Pancreas (tissue), 10 donors: ENCODE data around the gene PET100. TPM values are rescaled to one million over a fixed set of nuclear protein-coding genes. Genes with fewer than 3 reads are reported as not detected.
A peak's percentile ranks its signal among the peaks of the same experiment; 100 is the strongest.
"Not testable (repeated sequence)": the region's sequence is repeated elsewhere in the genome, so short reads cannot be mapped to it uniquely, and the experiment has no call there.

ENCODE experiments used
- ATAC-seq, 4 donors: fragments of 200-7000 bp; cut with Tn5 transposase; one replicate each; pipeline versions ENCODE4 v1.8.0 to v1.9.1; 2020; ENCODE audit warnings: mild to moderate bottlenecking in 4 of 4, moderate library complexity in 4 of 4
- DNase-seq, 6 donors: peaks; one replicate each; pipeline ENCODE4 v3.0.0-alpha.2; 2020
- FAIRE-seq: peaks from 2 replicates; lab custom pipeline; 2012; peaks lifted over from hg19 to GRCh38; lab: Jason Lieb, UNC
- H3K27ac ChIP-seq, 4 donors: fragments of 200-600 bp; sonication (generic); 1 replicate in 3 of 4; 2 replicates in 1 of 4; pipeline versions ENCODE4 v1.5.0 to v1.8.0; 2020
- H3K27me3 ChIP-seq, 4 donors: fragments of 200-600 bp; one replicate each; pipeline ENCODE4 v1.8.0; 2021
- H3K36me3 ChIP-seq, 3 donors: fragments of 200-600 bp; sonication (generic) in 1 of 3; one replicate each; pipeline versions ENCODE4 v1.5.0 to v1.8.0; 2020 to 2021
- H3K4me1 ChIP-seq, 3 donors: fragments of 200-600 bp; one replicate each; pipeline ENCODE4 v1.8.0; 2021
- H3K4me3 ChIP-seq, 4 donors: fragments of 200-600 bp; sonication (generic) in 2 of 4; one replicate each; pipeline versions ENCODE4 v1.5.0 to v1.8.0; 2020 to 2021
- H3K9me3 ChIP-seq, 4 donors: fragments of 200-600 bp; one replicate each; pipeline ENCODE4 v1.8.0; 2021
- WGBS, 2 donors: extraction: QIAGEN DNeasy Blood & Tissue Kit; methylation state at CpG; one replicate each; pipeline ENCODE4 v1.1.7; 2013; 5-methylcytosine and 5-hydroxymethylcytosine counted together
- intact Hi-C, 3 donors: fragments of 100-400 bp; cut with DNase I; formaldehyde crosslinking; loops; one replicate each; pipeline versions ENCODE4 v1.11.1 to v1.14.2; 2022
- polyA plus RNA-seq, 2 donors: library from polyadenylated mRNA; stranded (reverse); fragments of 200-250 nt; gene quantifications; one replicate each; pipeline ENCODE4 v1.2.3, GENCODE V29; 2013
- total RNA-seq, 6 donors: library from RNA; stranded (reverse); fragmentation: NEBNext Ultra II Directional in 4 of 6; extraction: Animal tissue kit (Norgen Biotek cat#: 25700) in 4 of 6; gene quantifications; one replicate each; pipeline versions ENCODE4 v1.2.1 to v1.2.4, GENCODE V29; 2021 to 2023
- TF ChIP-seq, protein P1 (sequence below), 4 donors: fragments of 200-600 bp; sonication (generic) in 3 of 4; IDR thresholded peaks; one replicate each; pipeline versions ENCODE4 v1.5.0 to v1.8.0; 2021; ENCODE audit warnings: antibody characterized with exemption in 4 of 4
- donor health status: healthy with polysubstance abuse.
- donor health status: DM: no; HTN: no; CAD: no; lungs with moderate emphysema.
- donor health status: DM: no; HTN: no; CAD: no.
- donor health status: control.
- donor health status: control.
- donor health status: Bipolar disorder and iron deficiency.
- donor health status: DM: yes; HTN: yes; CAD: no.
- donor health status: DM: no; HTN: no; CAD: no.
- donor health status: DM: no; HTN: no; CAD: no.
- donor health status: DM: yes; HTN: yes; CAD: no.

PET100 gene
- total and polyA plus RNA-seq, 8 donors, result 31.6 to 95.6 (median 50.8) TPM

DNA sequence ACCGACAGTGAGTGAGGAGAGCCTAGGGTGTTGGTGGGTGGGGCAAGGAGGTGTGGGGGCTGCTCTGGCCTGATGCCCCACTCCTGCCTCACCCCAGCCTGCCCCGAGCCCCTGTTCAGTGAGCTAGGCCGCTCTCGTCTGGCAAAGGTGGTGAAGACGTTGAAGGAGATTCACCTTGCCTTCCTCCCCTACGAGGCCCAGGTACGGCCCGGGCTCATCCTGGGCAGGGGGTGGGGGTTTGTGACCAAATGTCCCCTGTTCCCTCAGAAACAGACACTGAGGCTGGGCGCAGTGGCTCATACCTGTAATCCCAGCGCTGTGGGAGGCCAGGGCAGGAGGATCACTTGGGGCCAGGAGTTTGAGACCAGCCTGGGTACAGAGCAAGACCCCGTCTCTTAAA lies 11.2 kb downstream of the PET100 start:
- no peak for ATAC-seq
- intact Hi-C loops, result no loop called here
- no peaks in the 10 kb centered on the region for H3K36me3 ChIP-seq
- WGBS, 2 donors, result 93 to 98% methylated on average over 11 of the region's 11 CpGs
- FAIRE-seq, result no peak
- H3K4me1 ChIP-seq, result peaks cover 0 to 4% (median 0%) of the 10 kb centered on the region in 3 donors
- no peak overlapping the region for H3K4me3 ChIP-seq
- peak in 1 of 6 donors; percentile 50 for DNase-seq
- TF ChIP-seq, protein P1, sequence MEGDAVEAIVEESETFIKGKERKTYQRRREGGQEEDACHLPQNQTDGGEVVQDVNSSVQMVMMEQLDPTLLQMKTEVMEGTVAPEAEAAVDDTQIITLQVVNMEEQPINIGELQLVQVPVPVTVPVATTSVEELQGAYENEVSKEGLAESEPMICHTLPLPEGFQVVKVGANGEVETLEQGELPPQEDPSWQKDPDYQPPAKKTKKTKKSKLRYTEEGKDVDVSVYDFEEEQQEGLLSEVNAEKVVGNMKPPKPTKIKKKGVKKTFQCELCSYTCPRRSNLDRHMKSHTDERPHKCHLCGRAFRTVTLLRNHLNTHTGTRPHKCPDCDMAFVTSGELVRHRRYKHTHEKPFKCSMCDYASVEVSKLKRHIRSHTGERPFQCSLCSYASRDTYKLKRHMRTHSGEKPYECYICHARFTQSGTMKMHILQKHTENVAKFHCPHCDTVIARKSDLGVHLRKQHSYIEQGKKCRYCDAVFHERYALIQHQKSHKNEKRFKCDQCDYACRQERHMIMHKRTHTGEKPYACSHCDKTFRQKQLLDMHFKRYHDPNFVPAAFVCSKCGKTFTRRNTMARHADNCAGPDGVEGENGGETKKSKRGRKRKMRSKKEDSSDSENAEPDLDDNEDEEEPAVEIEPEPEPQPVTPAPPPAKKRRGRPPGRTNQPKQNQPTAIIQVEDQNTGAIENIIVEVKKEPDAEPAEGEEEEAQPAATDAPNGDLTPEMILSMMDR (IDR thresholded peaks at IDR 0.05), result no peak
- no peaks in the 10 kb centered on the region for H3K9me3 ChIP-seq
- no peak overlapping the region for H3K27ac ChIP-seq
- no peaks in the 10 kb centered on the region for H3K27me3 ChIP-seq

DNA sequence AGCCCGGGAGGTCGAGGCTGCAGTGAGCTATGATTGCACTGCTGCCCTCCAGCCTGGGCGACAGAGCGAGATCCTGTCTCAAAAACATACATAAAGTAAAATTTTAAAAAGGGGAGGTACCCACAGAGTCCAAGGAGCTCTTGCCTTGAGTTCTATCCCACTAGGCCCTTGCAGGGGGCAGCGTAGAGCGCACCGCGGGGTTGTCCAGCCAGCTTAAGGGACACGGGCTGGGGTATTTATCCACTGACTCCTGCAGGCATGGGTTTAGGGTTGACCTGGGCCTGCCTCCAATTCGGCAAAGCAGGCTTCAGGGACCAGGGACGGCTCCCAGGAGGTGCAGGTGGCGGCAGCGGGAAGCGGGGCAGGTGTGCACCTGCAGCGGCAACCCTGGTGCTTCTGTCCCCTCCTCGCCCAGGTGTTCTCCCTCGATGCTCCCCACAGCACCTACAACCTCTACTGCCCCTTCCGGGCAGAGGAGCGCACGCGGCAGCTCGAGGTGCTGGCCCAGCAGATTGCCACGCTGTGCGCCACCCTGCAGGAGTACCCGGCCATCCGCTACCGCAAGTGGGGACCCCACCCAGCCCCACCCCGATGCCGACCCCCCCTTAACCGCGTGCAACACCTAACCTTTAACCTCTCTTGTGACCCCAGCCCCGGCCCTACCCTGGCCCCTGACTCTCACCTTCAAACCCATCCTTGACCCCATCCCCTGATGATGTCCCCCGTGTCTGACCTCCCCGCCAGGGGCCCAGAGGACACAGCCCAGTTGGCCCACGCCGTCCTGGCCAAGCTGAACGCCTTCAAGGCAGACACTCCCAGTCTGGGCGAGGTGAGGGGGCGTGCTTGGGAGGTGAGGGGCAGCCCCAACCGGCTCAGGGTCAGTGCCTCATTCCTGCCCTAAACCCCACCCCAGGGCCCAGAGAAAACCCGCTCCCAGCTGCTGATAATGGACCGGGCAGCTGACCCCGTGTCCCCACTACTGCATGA lies 12.0 kb downstream of the PET100 start:
- TF ChIP-seq, protein P1 (IDR thresholded peaks at IDR 0.05), result no peak
- WGBS, 2 donors, result 82% methylated on average over 43 of the region's 43 CpGs
- H3K36me3 ChIP-seq, result no peaks in the 10 kb centered on the region

DNA sequence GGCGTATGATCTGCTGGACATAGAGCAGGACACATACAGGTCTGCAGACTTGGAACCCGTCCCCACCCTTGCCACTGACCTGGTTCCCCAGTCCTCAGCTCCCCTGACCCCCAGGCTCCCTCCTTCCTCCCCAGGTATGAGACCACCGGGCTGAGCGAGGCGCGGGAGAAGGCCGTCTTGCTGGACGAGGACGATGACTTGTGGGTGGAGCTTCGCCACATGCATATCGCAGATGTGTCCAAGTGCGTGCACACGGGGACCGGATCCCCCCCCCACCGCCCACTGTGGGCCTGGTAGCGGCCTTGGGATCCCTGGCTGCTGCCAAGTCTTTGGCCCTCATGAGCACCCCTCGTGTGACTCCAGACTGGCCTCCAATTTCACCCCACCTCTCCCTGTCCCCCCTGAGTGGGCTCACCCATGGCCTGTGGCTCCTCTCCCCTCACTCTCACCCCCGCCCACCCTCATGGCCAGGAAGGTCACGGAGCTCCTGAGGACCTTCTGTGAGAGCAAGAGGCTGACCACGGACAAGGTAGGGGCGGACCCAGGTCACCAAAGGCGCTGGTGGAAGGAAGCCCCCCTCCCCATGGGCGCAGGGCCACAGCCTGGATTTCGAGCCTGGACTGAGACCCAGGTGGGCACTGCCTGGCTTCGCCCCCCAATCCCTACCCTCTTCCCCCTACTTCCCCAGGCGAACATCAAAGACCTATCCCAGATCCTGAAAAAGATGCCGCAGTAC lies 12.9 kb downstream of the PET100 start:
- FAIRE-seq (no peak), ATAC-seq (no peak), DNase-seq (peak in 3 of 6 donors; percentile 18 to 76 (median 26))
- Histone ChIP-seq H3K27me3 (no peaks in the 10 kb centered on the region), H3K36me3 (no peaks in the 10 kb centered on the region), H3K27ac (no peak overlapping the region), H3K9me3 (no peaks in the 10 kb centered on the region), H3K4me3 (no peak overlapping the region), H3K4me1 (no peaks in the 10 kb centered on the region)
- intact Hi-C loops, result no loop called here
- WGBS, 2 donors, result 90 to 92% methylated on average over 26 to 27 of the region's 27 CpGs
- TF ChIP-seq, protein P1 (IDR thresholded peaks at IDR 0.05), result no peak

More for the DNA sequence above, 12.0 kb downstream of the PET100 start:
- intact Hi-C loops, result no loop called here
- Histone ChIP-seq H3K4me1 (peaks cover 0 to under 1% (median 0%) of the 10 kb centered on the region in 3 donors), H3K9me3 (no peaks in the 10 kb centered on the region), H3K27ac (no peak overlapping the region), H3K27me3 (no peaks in the 10 kb centered on the region), H3K4me3 (no peak overlapping the region)
- DNase-seq (peak in 2 of 6 donors; percentile 19 to 75), ATAC-seq (no peak), FAIRE-seq (no peak)

DNA sequence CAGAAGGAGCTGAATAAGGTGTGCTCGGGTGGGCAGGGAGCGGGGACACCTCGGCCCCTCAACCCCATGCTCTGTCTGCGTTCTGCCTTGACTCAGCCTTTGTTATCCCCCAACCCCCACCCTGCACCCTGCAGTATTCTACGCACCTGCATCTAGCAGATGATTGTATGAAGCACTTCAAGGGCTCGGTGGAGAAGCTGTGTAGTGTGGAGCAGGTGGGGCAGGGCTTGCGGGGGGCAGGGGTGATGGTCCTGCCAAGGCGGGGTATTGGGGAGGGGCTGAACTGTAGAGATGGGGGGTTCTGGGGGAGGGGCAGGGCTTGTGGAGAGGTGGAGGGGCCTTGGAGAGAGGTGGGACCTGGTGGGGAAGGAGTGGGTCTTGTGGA lies 13.4 kb downstream of the PET100 start:
- DNase-seq (no peak), ATAC-seq (no peak), FAIRE-seq (no peak)
- no peak overlapping the region for H3K4me3 ChIP-seq
- no peaks in the 10 kb centered on the region for H3K27me3 ChIP-seq
- no peaks in the 10 kb centered on the region for H3K4me1 ChIP-seq
- H3K27ac ChIP-seq, result no peak overlapping the region
- no peaks in the 10 kb centered on the region for H3K36me3 ChIP-seq
- intact Hi-C loops, result no loop called here
- no peaks in the 10 kb centered on the region for H3K9me3 ChIP-seq
- TF ChIP-seq, protein P1 (IDR thresholded peaks at IDR 0.05), result no peak
- WGBS, 2 donors, result 97 to 98% methylated on average over 8 of the region's 8 CpGs

DNA sequence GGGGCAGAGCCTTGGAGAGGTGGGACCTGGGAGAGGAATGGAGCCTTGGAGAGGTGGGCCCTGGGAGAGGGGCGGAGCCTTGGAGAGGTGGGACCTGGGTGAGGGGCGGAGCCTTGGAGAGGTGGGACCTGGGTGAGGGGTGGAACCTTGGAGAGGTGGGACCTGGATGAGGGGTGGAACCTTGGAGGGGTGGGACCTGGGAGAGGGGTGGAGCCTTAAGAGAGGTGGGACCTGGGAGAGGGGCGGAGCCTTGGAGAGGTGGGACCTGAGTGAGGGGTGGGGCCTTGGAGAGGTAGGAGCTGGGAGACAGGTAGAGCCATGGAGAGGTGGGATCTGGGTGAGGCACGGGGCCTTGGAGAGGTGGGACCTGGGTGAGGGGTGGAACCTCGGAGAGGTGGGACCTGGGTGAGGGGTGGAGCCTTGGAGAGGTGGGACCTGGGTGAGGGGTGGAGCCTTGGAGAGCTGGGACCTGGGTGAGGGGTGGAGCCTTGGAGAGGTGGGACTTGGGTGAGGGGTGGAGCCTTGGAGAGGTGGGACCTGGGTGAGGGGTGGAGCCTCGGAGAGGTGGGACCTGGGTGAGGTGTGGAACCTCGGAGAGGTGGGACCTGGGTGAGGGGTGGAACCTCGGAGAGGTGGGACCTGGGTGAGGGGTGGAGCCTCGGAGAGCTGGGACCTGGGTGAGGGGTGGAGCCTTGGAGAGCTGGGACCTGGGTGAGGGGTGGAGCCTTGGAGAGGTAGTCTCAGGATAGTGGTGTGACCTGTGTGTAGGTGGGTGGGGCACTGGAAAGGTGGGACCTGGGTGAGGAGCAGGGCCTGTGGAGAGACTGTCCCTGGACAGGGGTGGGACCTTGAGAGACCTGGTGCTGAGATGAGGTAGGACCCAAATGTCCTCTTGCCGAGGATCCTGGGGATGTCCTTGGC lies 14.3 kb downstream of the PET100 start:
- H3K4me1 ChIP-seq, H3K36me3 ChIP-seq, H3K27ac ChIP-seq, H3K9me3 ChIP-seq, H3K4me3 ChIP-seq, ATAC-seq, intact Hi-C loops, H3K27me3 ChIP-seq, FAIRE-seq: not testable (repeated sequence)
- DNase-seq, result peak in 4 of 6 donors; percentile 29 to 68 (median 56)
- 46 to 91% methylated on average over 9 to 10 of the region's 10 CpGs for WGBS, 2 donors
